Activated CD4-positive, CD25-positive, alpha-beta regulatory T cell treated with anti-CD3 and anti-CD28 coated beads, Interleukin-2, amount 50 U/mL, for 16 hours (primary cell): Measurements from ENCODE around the gene AKT1S1.

Source experiments
- DNase-seq: peaks from one replicate; pipeline ENCODE4 v3.0.0-alpha.2; 2020; ENCODE audit warnings: low read depth, low spot score

Gene AKT1S1

GRCh38 chr19:49907745-49908446 is 30.7 kb upstream of the AKT1S1 start:
- DNase-seq = no peak

- DNase-seq = no peak
Measured at GRCh38 chr19:49906879-49907564, 29.9 kb upstream of the AKT1S1 start.

GRCh38 chr19:49904136-49904535 is 27.0 kb upstream of the AKT1S1 start:
- no peak for DNase-seq

GRCh38 chr19:49896863-49897621 is 19.9 kb upstream of the AKT1S1 start, which contains the start of gene IL4I1:
IL4I1 (minus strand) TSS chr19:49896887; CDS start chr19:49896160, 727 bp downstream.
- peak; percentile 38 for DNase-seq

- DNase-seq = no peak
Measured at GRCh38 chr19:49895566-49896297, 18.6 kb upstream of the AKT1S1 start.

GRCh38 chr19:49894879-49895565 is 17.9 kb upstream of the AKT1S1 start:
- no peak for DNase-seq

- no peak for DNase-seq
Measured at GRCh38 chr19:49894011-49894664, 17.0 kb upstream of the AKT1S1 start.

- no peak for DNase-seq
Measured at GRCh38 chr19:49892716-49893115, 15.6 kb upstream of the AKT1S1 start.

GRCh38 chr19:49891393-49891792 is 14.2 kb upstream of the AKT1S1 start:
- DNase-seq = no peak

GRCh38 chr19:49890349-49891311 is 13.5 kb upstream of the AKT1S1 start:
- DNase-seq = no peak

GRCh38 chr19:49889687-49890348 is 12.7 kb upstream of the AKT1S1 start:
- DNase-seq = peak; percentile 60

- DNase-seq = no peak
Measured at GRCh38 chr19:49889038-49889686, 12.0 kb upstream of the AKT1S1 start.

GRCh38 chr19:49888510-49888824 is 11.3 kb upstream of the AKT1S1 start:
- no peak for DNase-seq

GRCh38 chr19:49887665-49888509 is 10.7 kb upstream of the AKT1S1 start:
- no peak for DNase-seq

- no peak for DNase-seq
Measured at GRCh38 chr19:49887037-49887664, 10.0 kb upstream of the AKT1S1 start.

- DNase-seq = no peak
Measured at GRCh38 chr19:49884760-49885159, 7.6 kb upstream of the AKT1S1 start.

- DNase-seq = no peak
Measured at GRCh38 chr19:49884109-49884508, 7.0 kb upstream of the AKT1S1 start.
